Loucy (cell line): ENCODE results near the gene RIMBP2.

Source experiments
- CTCF ChIP-seq: fragments of 200-600 bp; sonication (generic); conservative IDR thresholded peaks from 2 replicates; pipeline ENCODE4 v1.5.1; 2014; ENCODE audit warnings: mild to moderate bottlenecking, antibody characterized with exemption, low read length
- EZH2phosphoT487 ChIP-seq: fragments of 200-600 bp; IDR thresholded peaks from 2 replicates; pipeline ENCODE4 v1.6.1; 2018; ENCODE audit warnings: antibody characterized with exemption, mild to moderate bottlenecking, moderate library complexity, borderline replicate concordance

- TF ChIP-seq CTCF (no peak), EZH2phosphoT487 (no peak)
Measured at GRCh38 chr12:130591736-130592135, 124.4 kb downstream of the RIMBP2 start.
